HEK293 (cell line): ENCODE results near the gene NUAK1.

ENCODE experiments used
- BCL11B ChIP-seq: fragments of 450-650 bp; formaldehyde crosslinking; IDR thresholded peaks from 2 replicates; pipeline ENCODE4 v1.5.1; 2016; ENCODE audit warnings: low read depth, missing biosample characterization, missing genetic modification characterization
- CTCF ChIP-seq: fragments of 450-650 bp; formaldehyde crosslinking; IDR thresholded peaks from 2 replicates; pipeline ENCODE4 v1.5.1; 2016; ENCODE audit warnings: missing biosample characterization, missing genetic modification characterization
- ELK4 ChIP-seq: IDR thresholded peaks from 2 replicates; pipeline ENCODE4 v1.6.1; 2011; ENCODE audit warnings: mild to moderate bottlenecking, low read depth, low read length, borderline replicate concordance
- GLIS1 ChIP-seq: fragments of 450-650 bp; formaldehyde crosslinking; IDR thresholded peaks from 2 replicates; pipeline ENCODE4 v1.5.1; 2016; ENCODE audit warnings: missing biosample characterization, missing genetic modification characterization
- IKZF3 ChIP-seq: fragments of 450-650 bp; IDR thresholded peaks from 2 replicates; pipeline ENCODE4 v1.5.0; 2018; ENCODE audit warnings: missing biosample characterization, mild to moderate bottlenecking, missing genetic modification characterization, moderate library complexity
- MEIS1 ChIP-seq: sonication (generic); formaldehyde crosslinking; IDR thresholded peaks from 2 replicates; pipeline ENCODE4 v1.8.1; 2022; ENCODE audit warnings: missing genetic modification reagents, mild to moderate bottlenecking, borderline replicate concordance
- REST ChIP-seq: fragments of 450-650 bp; formaldehyde crosslinking; IDR thresholded peaks from 2 replicates; pipeline ENCODE4 v1.5.1; 2016; ENCODE audit warnings: missing biosample characterization, missing genetic modification characterization
- YY1 ChIP-seq: fragments of 450-650 bp; formaldehyde crosslinking; IDR thresholded peaks from 2 replicates; pipeline ENCODE4 v1.5.1; 2018; ENCODE audit warnings: missing biosample characterization, missing genetic modification characterization
- ZBTB10 ChIP-seq: fragments of 450-650 bp; formaldehyde crosslinking; IDR thresholded peaks from 2 replicates; pipeline ENCODE4 v1.5.1; 2016; ENCODE audit warnings: missing biosample characterization, missing genetic modification characterization
- ZNF239 ChIP-seq: fragments of 450-650 bp; formaldehyde crosslinking; IDR thresholded peaks from 2 replicates; pipeline ENCODE4 v1.5.1; 2016; ENCODE audit warnings: missing biosample characterization, missing genetic modification characterization
- ZNF248 ChIP-seq: fragments of 450-650 bp; formaldehyde crosslinking; IDR thresholded peaks from 2 replicates; pipeline ENCODE4 v1.5.1; 2017; ENCODE audit warnings: missing biosample characterization, missing genetic modification characterization
- ZNF596 ChIP-seq: fragments of 450-650 bp; IDR thresholded peaks from 2 replicates; pipeline ENCODE4 v1.5.0; 2018; ENCODE audit warnings: missing biosample characterization, mild to moderate bottlenecking, missing genetic modification characterization, moderate library complexity

- TF ChIP-seq BCL11B (tag by site-specific recombination) (no peak), ELK4 (no peak), ZBTB10 (no peak), YY1 (tag by site-specific recombination) (0 out of 2 replicates have a peak, but pooled peaks have one; percentile 26), MEIS1 (CRISPR knock-in tag) (no peak), CTCF (0 out of 2 replicates have a peak, but pooled peaks have one; percentile 17), ZNF248 (tag by site-specific recombination) (no peak), ZNF596 (tag by site-specific recombination) (no peak), ZNF239 (tag by site-specific recombination) (no peak), IKZF3 (no peak), REST (tag by site-specific recombination) (no peak), GLIS1 (tag by site-specific recombination) (no peak)
Measured at GRCh38 chr12:106108185-106108835, 30.4 kb downstream of the NUAK1 start.
